ENCODE data around the gene ALDH1B1.

ALDH1B1 gene

DNA sequence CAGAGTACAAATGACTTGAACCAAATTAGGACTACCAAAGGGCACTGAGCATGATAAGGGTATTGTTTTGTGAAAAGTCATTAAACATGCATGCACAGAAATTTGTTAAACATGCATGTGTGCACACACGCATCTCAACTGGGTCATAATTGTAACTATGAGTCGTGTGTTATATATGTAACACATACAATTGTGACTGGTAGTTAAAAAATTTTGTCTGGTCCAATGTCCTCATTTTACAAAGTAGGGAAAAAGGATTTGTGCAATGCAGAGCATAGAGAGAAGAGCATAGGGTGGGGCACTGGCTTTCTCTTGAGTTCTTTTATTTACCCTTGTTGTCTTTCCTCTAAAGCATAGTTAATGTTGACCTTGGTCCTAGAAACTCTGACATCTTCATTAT is 51.1 kb downstream of the ALDH1B1 start:
- Histone ChIP-seq H2BK12ac (ENCODE audit: low read length) (no peak overlapping the region), H2BK120ac (ENCODE audit: low read depth, low read length) (no peak overlapping the region), H3K79me1 (ENCODE audit: low read depth, low read length) (no peaks in the 10 kb centered on the region), H3K4me1 (ENCODE audit: control insufficient read depth in 2 of 2, insufficient read depth in 1 of 2, low read depth in 1 of 2, low read length in 2 of 2) (peaks cover 0 to 6% of the 10 kb centered on the region in 2 donors), H2AFZ (ENCODE audit: low read length) (no peak overlapping the region), H3K23ac (ENCODE audit: low read depth, low read length, poor library complexity) (no peak overlapping the region), H3K27me3 (ENCODE audit: control insufficient read depth in 3 of 3, insufficient read depth in 3 of 3, low read depth in 1 of 3, low read length in 3 of 3) (no peaks in the 10 kb centered on the region), H4K8ac (ENCODE audit: low read depth, low read length) (no peak overlapping the region), H3K4me3 (ENCODE audit: low read length in 2 of 2) (no peak overlapping the region), H3K36me3 (replicated peaks in 1 of 2; ENCODE audit: control insufficient read depth in 2 of 2, insufficient read depth in 2 of 2, low read length in 2 of 2) (no peaks in the 10 kb centered on the region), H3K14ac (ENCODE audit: low read length) (no peak overlapping the region), H4K91ac (ENCODE audit: low read depth, low read length, poor library complexity) (no peak overlapping the region), H2AK5ac (ENCODE audit: low read depth, low read length) (no peak overlapping the region), H3K4me2 (ENCODE audit: insufficient read depth, low read length, poor library complexity, severe bottlenecking) (no peak overlapping the region), H2BK15ac (ENCODE audit: low read length) (no peak overlapping the region), H3K4ac (ENCODE audit: low read length) (no peak overlapping the region), H3K18ac (ENCODE audit: low read length) (no peak overlapping the region), H3K9ac (ENCODE audit: low read depth, low read length, poor library complexity) (no peak overlapping the region), H2BK5ac (ENCODE audit: low read length) (no peak overlapping the region), H3K27ac (replicated peaks; ENCODE audit: low read length) (no peak overlapping the region), H3K9me3 (replicated peaks in 1 of 2; ENCODE audit: control insufficient read depth in 2 of 2, insufficient read depth in 1 of 2, low read depth in 1 of 2, low read length in 2 of 2) (peaks cover 0 to 3% of the 10 kb centered on the region in 2 donors)
- no CpG with 5 or more reads among the region's 2 CpGs for WGBS, 2 donors (ENCODE audit: extremely low coverage in 2 of 2, insufficient read length in 2 of 2, insufficient replicate concordance in 1 of 2)
- no peak for DNase-seq (ENCODE audit: low spot score)

DNA sequence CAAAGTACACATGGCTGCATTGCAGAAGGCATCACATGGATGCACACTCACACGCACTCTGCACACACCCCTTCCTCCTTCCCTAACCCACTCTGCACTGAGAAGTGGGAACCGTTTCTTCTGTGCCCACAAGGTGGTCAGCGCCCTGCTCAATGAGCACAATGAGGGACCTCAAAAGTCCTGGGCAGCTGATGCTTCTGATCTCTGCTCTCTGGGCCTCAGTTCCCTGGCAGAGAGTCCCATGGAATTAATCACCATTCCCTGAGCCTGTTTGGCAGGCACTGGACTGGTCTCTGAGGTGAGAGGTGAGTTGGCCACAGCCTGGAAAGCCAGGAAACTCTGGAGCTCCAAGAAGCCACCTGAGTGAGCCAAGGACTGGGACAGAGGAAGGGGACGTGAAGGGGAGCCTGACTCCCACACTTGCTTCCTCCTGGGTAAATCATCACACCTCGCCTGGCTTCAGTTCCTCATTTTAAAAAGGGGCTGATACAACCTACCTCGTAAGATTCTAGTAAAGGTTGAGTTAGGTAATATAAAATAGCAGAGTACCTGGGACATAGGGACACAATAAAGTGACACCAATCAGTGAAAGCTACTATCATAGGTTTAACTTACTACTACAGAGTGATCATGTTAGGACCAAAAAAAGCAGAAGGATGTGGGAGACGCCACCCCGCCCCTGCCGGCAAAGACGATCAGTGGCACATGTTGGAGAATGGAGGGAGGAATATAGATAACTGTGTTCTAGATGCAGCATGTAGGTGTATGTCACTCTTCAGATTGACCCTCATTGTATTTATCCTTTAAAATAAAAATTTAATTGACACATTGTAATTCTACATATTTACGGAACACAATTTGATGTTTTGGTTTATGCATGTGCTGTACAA is 52.9 kb downstream of the ALDH1B1 start:
- no peak overlapping the region for H3K4me2 ChIP-seq (ENCODE audit: insufficient read depth, low read length, poor library complexity, severe bottlenecking)
- peak overlapping the region; percentile 36 for H3K18ac ChIP-seq (ENCODE audit: low read length)
- H2BK5ac ChIP-seq (ENCODE audit: low read length): no peak overlapping the region
- WGBS, 2 donors (ENCODE audit: extremely low coverage in 2 of 2, insufficient read length in 2 of 2, insufficient replicate concordance in 1 of 2): no CpG with 5 or more reads among the region's 11 CpGs
- peak overlapping the region; percentile 45 for H4K8ac ChIP-seq (ENCODE audit: low read depth, low read length)
- no peak overlapping the region for H3K4me3 ChIP-seq (ENCODE audit: low read length in 2 of 2)
- no peak overlapping the region for H3K14ac ChIP-seq (ENCODE audit: low read length)
- no peak for DNase-seq (ENCODE audit: low spot score)
- H3K36me3 ChIP-seq (replicated peaks in 1 of 2; ENCODE audit: control insufficient read depth in 2 of 2, insufficient read depth in 2 of 2, low read length in 2 of 2): no peaks in the 10 kb centered on the region
- no peak overlapping the region for H2BK12ac ChIP-seq (ENCODE audit: low read length)
- no peak overlapping the region for H4K91ac ChIP-seq (ENCODE audit: low read depth, low read length, poor library complexity)
- no peaks in the 10 kb centered on the region for H3K79me1 ChIP-seq (ENCODE audit: low read depth, low read length)
- no peak overlapping the region for H2BK15ac ChIP-seq (ENCODE audit: low read length)
- no peak overlapping the region for H2AK5ac ChIP-seq (ENCODE audit: low read depth, low read length)
- H3K4me1 ChIP-seq (ENCODE audit: control insufficient read depth in 2 of 2, insufficient read depth in 1 of 2, low read depth in 1 of 2, low read length in 2 of 2): peaks cover 0 to 6% of the 10 kb centered on the region in 2 donors
- H3K27ac ChIP-seq (replicated peaks; ENCODE audit: low read length): no peak overlapping the region
- H3K4ac ChIP-seq (ENCODE audit: low read length): no peak overlapping the region
- no peak overlapping the region for H2AFZ ChIP-seq (ENCODE audit: low read length)
- no peak overlapping the region for H2BK120ac ChIP-seq (ENCODE audit: low read depth, low read length)
- H3K27me3 ChIP-seq (ENCODE audit: control insufficient read depth in 3 of 3, insufficient read depth in 3 of 3, low read depth in 1 of 3, low read length in 3 of 3): no peaks in the 10 kb centered on the region
- no peak overlapping the region for H3K9ac ChIP-seq (ENCODE audit: low read depth, low read length, poor library complexity)
- H3K9me3 ChIP-seq (replicated peaks in 1 of 2; ENCODE audit: control insufficient read depth in 2 of 2, insufficient read depth in 1 of 2, low read depth in 1 of 2, low read length in 2 of 2): peaks cover 0 to 3% of the 10 kb centered on the region in 2 donors
- no peak overlapping the region for H3K23ac ChIP-seq (ENCODE audit: low read depth, low read length, poor library complexity)

DNA sequence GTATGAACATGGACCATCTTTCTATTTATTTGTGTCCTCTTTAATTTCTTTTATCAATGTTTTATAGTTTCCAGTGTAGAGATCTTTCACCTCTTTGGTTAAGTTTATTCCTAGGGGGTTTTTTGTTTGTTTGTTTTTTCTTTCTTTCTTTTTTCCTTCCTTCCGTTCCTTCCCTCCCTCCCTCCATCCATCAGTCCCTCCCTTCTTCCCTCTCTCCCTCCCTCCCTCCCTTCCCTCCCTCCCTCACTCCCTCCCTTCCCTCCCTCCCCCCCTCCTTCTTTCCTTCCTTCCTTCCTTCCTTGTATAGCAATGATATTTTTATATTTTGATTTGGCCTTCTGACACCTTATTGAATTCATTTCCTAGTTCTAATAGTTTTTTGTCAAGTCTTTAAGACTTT is 55.2 kb downstream of the ALDH1B1 start:
- no peak overlapping the region for H2BK5ac ChIP-seq (ENCODE audit: low read length)
- H4K91ac ChIP-seq (ENCODE audit: low read depth, low read length, poor library complexity): no peak overlapping the region
- no peak overlapping the region for H3K4ac ChIP-seq (ENCODE audit: low read length)
- H3K27ac ChIP-seq (replicated peaks; ENCODE audit: low read length): no peak overlapping the region
- no peak overlapping the region for H3K9ac ChIP-seq (ENCODE audit: low read depth, low read length, poor library complexity)
- H3K79me1 ChIP-seq (ENCODE audit: low read depth, low read length): no peaks in the 10 kb centered on the region
- H3K27me3 ChIP-seq (ENCODE audit: control insufficient read depth in 3 of 3, insufficient read depth in 3 of 3, low read depth in 1 of 3, low read length in 3 of 3): no peaks in the 10 kb centered on the region
- no peak overlapping the region for H3K14ac ChIP-seq (ENCODE audit: low read length)
- H2AFZ ChIP-seq (ENCODE audit: low read length): no peak overlapping the region
- DNase-seq (ENCODE audit: low spot score): no peak
- H4K8ac ChIP-seq (ENCODE audit: low read depth, low read length): no peak overlapping the region
- no peak overlapping the region for H3K4me3 ChIP-seq (ENCODE audit: low read length in 2 of 2)
- no peak overlapping the region for H2AK5ac ChIP-seq (ENCODE audit: low read depth, low read length)
- no peak overlapping the region for H2BK12ac ChIP-seq (ENCODE audit: low read length)
- H2BK15ac ChIP-seq (ENCODE audit: low read length): no peak overlapping the region
- peaks cover 3 to 4% of the 10 kb centered on the region in 2 donors for H3K9me3 ChIP-seq (replicated peaks in 1 of 2; ENCODE audit: control insufficient read depth in 2 of 2, insufficient read depth in 1 of 2, low read depth in 1 of 2, low read length in 2 of 2)
- no CpG with 5 or more reads among the region's 1 CpG for WGBS, 2 donors (ENCODE audit: extremely low coverage in 2 of 2, insufficient read length in 2 of 2, insufficient replicate concordance in 1 of 2)
- H3K36me3 ChIP-seq (replicated peaks in 1 of 2; ENCODE audit: control insufficient read depth in 2 of 2, insufficient read depth in 2 of 2, low read length in 2 of 2): no peaks in the 10 kb centered on the region
- peaks cover 0 to 6% of the 10 kb centered on the region in 2 donors for H3K4me1 ChIP-seq (ENCODE audit: control insufficient read depth in 2 of 2, insufficient read depth in 1 of 2, low read depth in 1 of 2, low read length in 2 of 2)
- H3K23ac ChIP-seq (ENCODE audit: low read depth, low read length, poor library complexity): no peak overlapping the region
- no peak overlapping the region for H3K4me2 ChIP-seq (ENCODE audit: insufficient read depth, low read length, poor library complexity, severe bottlenecking)
- no peak overlapping the region for H3K18ac ChIP-seq (ENCODE audit: low read length)
- no peak overlapping the region for H2BK120ac ChIP-seq (ENCODE audit: low read depth, low read length)
